A549 treated with AZD2906 at 1 μM for 4 hours (cell line): ENCODE measurements around the gene ZNF211. TPM values are rescaled to one million over a fixed set of nuclear protein-coding genes. Genes with fewer than 3 reads are reported as not detected.

ENCODE experiments used
- total RNA-seq: library from RNA; stranded (reverse); fragments of 200-300 nt; extraction: Qiagen RNA extraction; gene quantifications from 5 replicates; pipeline ENCODE4 v1.2.3, GENCODE V29; 2022

The ZNF211 gene
- total RNA-seq: 5.3 to 6.4 TPM (median 6.2 TPM) in 5 replicates

GRCh38 chr19:57632987-57633831 lies at the start of gene ZNF211:
ZNF211 (plus strand) TSS chr19:57633168; CDS start chr19:57633347, 179 bp downstream.

GRCh38 chr19:57583521-57584416 lies 49.2 kb upstream of the ZNF211 start, which contains the start of gene ZIK1:
ZIK1 (plus strand) TSS chr19:57584145; CDS start chr19:57584357, 212 bp downstream.

GRCh38 chr19:57599761-57600383 lies 33.1 kb upstream of the ZNF211 start, which contains the start of gene ZNF530:
ZNF530 (plus strand) TSS chr19:57599885; CDS start chr19:57604346, 4,461 bp downstream.

GRCh38 chr19:57613941-57614743 lies 18.8 kb upstream of the ZNF211 start, which contains the start of gene ZNF134:
ZNF134 (plus strand) TSS chr19:57614242; CDS start chr19:57619469, 5,227 bp downstream.

GRCh38 chr19:57668635-57669034 lies 35.7 kb downstream of the ZNF211 start, which contains the start of gene ZSCAN4:
ZSCAN4 (plus strand) TSS chr19:57668935; CDS start chr19:57676146, 7,211 bp downstream.

Other genes with a start within 250 kb of the ZNF211 start
- 2.9 to 4.1 TPM (median 3.7 TPM) in 5 replicates for gene ZNF548, start 243.3 kb upstream of the ZNF211 start, total RNA-seq
- 4.3 to 7.3 TPM (median 5.2 TPM) in 5 replicates for gene ZNF17, start 222.0 kb upstream of the ZNF211 start, total RNA-seq
- 14.6 to 15.7 TPM (median 15.2 TPM) in 5 replicates for gene ZNF749, start 197.8 kb upstream of the ZNF211 start, total RNA-seq
- 0.03 to 0.07 TPM (median 0.05 TPM) in 4 of 5 replicates, not detected in the other for gene VN1R1, start 176.0 kb upstream of the ZNF211 start, total RNA-seq
- 0.85 to 1.8 TPM (median 1.6 TPM) in 5 replicates for gene ZNF772, start 155.6 kb upstream of the ZNF211 start, total RNA-seq
- gene ZNF419, start 145.4 kb upstream of the ZNF211 start, total RNA-seq: 5.6 to 7.5 TPM (median 6.5 TPM) in 5 replicates
- gene ZNF773, start 133.2 kb upstream of the ZNF211 start, total RNA-seq: 4.4 to 6.5 TPM (median 5.2 TPM) in 5 replicates
- gene ZNF549, start 105.8 kb upstream of the ZNF211 start, total RNA-seq: 1.3 to 2.0 TPM (median 1.6 TPM) in 5 replicates
- 2.8 to 3.9 TPM (median 3.4 TPM) in 5 replicates for gene ZNF550, start 73.3 kb upstream of the ZNF211 start, total RNA-seq
- 3.9 to 4.7 TPM (median 4.4 TPM) in 5 replicates for gene ZNF416, start 54.3 kb upstream of the ZNF211 start, total RNA-seq
- 0.07 TPM in 1 of 5 replicates, not detected in the others for gene ZIK1, start 49.0 kb upstream of the ZNF211 start, total RNA-seq
- 4.8 to 6.2 TPM (median 5.4 TPM) in 5 replicates for gene ZNF530, start 33.3 kb upstream of the ZNF211 start, total RNA-seq
- gene ZNF134, start 18.9 kb upstream of the ZNF211 start, total RNA-seq: 7.3 to 9.0 TPM (median 8.3 TPM) in 5 replicates
- gene ZSCAN4, start 35.8 kb downstream of the ZNF211 start, total RNA-seq: not detected in 5 replicates
- gene ZNF551, start 48.8 kb downstream of the ZNF211 start, total RNA-seq: 4.7 to 5.6 TPM (median 5.2 TPM) in 5 replicates
- not detected in 5 replicates for gene ZNF154, start 76.0 kb downstream of the ZNF211 start, total RNA-seq
- gene ZNF671, start 94.5 kb downstream of the ZNF211 start, total RNA-seq: 0.84 to 1.1 TPM (median 1.0 TPM) in 5 replicates
- 4.8 to 5.8 TPM (median 5.4 TPM) in 5 replicates for gene ZNF776, start 113.6 kb downstream of the ZNF211 start, total RNA-seq
- 6.0 to 6.9 TPM (median 6.5 TPM) in 5 replicates for gene ZNF586, start 136.5 kb downstream of the ZNF211 start, total RNA-seq
- 4.5 to 6.0 TPM (median 5.1 TPM) in 5 replicates for gene ZNF552, start 181.7 kb downstream of the ZNF211 start, total RNA-seq
- 6.2 to 9.4 TPM (median 6.7 TPM) in 5 replicates for gene ZNF587B, start 197.1 kb downstream of the ZNF211 start, total RNA-seq
- gene ZNF587, start 216.7 kb downstream of the ZNF211 start, total RNA-seq: 5.0 to 7.2 TPM (median 5.8 TPM) in 5 replicates